A673 (cell line): ENCODE results near the gene ALDH3B2.

Experiments used
- CTCF ChIP-seq: fragments of 300-800, 200-600 bp; sonication (generic); conservative IDR thresholded peaks from 2 replicates; pipeline ENCODE4 v1.5.1; 2017; ENCODE audit warnings: low read depth, mild to moderate bottlenecking, antibody characterized with exemption, low read length, moderate library complexity, mixed read lengths
- EZH2 ChIP-seq: fragments of 200-600 bp; sonication (generic); IDR thresholded peaks from 2 replicates; pipeline ENCODE4 v1.6.1; 2017; ENCODE audit warnings: borderline replicate concordance, low read depth, mild to moderate bottlenecking, mixed read lengths, antibody characterized with exemption, low read length; ENCODE audit not compliant: poor library complexity, severe bottlenecking

- peak; percentile 83 for TF ChIP-seq CTCF
- no peak for TF ChIP-seq EZH2
These were observed 34.2 kb downstream of the ALDH3B2 start for GRCh38 chr11:67640021-67640757.
